ENCODE measurements around the gene EME1. TPM values are rescaled to one million over a fixed set of nuclear protein-coding genes. Genes with fewer than 3 reads are reported as not detected.

Gene EME1
- total RNA-seq, 2 donors from 2014 or later = 14.1 to 26.8 TPM

DNA sequence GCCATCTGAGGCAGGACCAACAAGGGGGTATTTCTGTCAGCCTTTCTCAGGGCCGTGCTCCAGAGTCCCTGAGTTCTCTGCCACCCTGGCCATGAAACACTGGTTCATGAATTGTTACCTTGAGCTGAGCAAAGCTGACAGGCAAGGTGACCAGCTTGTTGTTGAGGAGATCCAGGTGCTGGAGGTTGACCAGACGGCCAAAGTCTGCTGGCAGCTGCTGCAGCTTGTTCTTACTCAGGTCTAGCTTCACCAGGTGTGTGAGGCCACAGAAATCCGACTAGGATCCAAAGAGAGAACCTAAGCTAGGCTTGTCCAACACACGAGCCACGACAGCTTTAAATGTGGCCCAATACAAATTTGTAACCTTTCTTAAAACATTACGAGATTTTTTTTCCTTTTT lies 19.6 kb downstream of the EME1 start:
- H3K27ac ChIP-seq (ENCODE audit: low read depth, low read length) = no peak overlapping the region
- H3K36me3 Mint-ChIP-seq (ENCODE audit: low read depth) = peaks cover 68% of the 10 kb centered on the region
- no peaks in the 10 kb centered on the region for H3K27me3 ChIP-seq (ENCODE audit: control insufficient read depth, insufficient read depth, low read length, poor library complexity, severe bottlenecking)
- no peak for TF ChIP-seq CTCF (conservative IDR thresholded peaks at IDR 0.05)
- no peaks in the 10 kb centered on the region for H3K9me3 Mint-ChIP-seq
- no peak overlapping the region for H3K27ac Mint-ChIP-seq
- no peaks in the 10 kb centered on the region for H3K9me3 ChIP-seq (ENCODE audit: control insufficient read depth, low read length)
- peaks cover 78% of the 10 kb centered on the region for H3K36me3 ChIP-seq (ENCODE audit: control insufficient read depth, insufficient read depth, low read length)
- no peak overlapping the region for H3K4me3 ChIP-seq (ENCODE audit: low read length)
- H3K4me3 Mint-ChIP-seq = no peak overlapping the region
- H3K4me1 Mint-ChIP-seq = peaks cover 8% of the 10 kb centered on the region
- WGBS, 2 experiments (ENCODE audit: insufficient coverage in 1 of 2, insufficient read length in 1 of 2) = 94% methylated on average over 6 of the region's 6 CpGs
- H3K9ac ChIP-seq (ENCODE audit: extremely low read depth, low read length, poor library complexity, severe bottlenecking) = no peak overlapping the region
- H3K4me1 ChIP-seq (ENCODE audit: control insufficient read depth, insufficient read depth, low read length) = no peaks in the 10 kb centered on the region
- no peak for DNase-seq
- H3K27me3 Mint-ChIP-seq (ENCODE audit: insufficient read depth) = no peaks in the 10 kb centered on the region

- no peak for DNase-seq
- Histone ChIP-seq H3K27ac (ENCODE audit: low read depth, low read length) (no peak overlapping the region), H3K27me3 (ENCODE audit: control insufficient read depth, insufficient read depth, low read length, poor library complexity, severe bottlenecking) (no peaks in the 10 kb centered on the region), H3K9me3 (ENCODE audit: control insufficient read depth, low read length) (no peaks in the 10 kb centered on the region), H3K36me3 (ENCODE audit: control insufficient read depth, insufficient read depth, low read length) (peaks cover 67% of the 10 kb centered on the region), H3K9ac (ENCODE audit: extremely low read depth, low read length, poor library complexity, severe bottlenecking) (no peak overlapping the region), H3K4me1 (ENCODE audit: control insufficient read depth, insufficient read depth, low read length) (no peaks in the 10 kb centered on the region), H3K4me3 (ENCODE audit: low read length) (no peak overlapping the region)
- Mint-ChIP-seq H3K4me3 (no peak overlapping the region), H3K4me1 (peaks cover 11% of the 10 kb centered on the region), H3K27me3 (ENCODE audit: insufficient read depth) (no peaks in the 10 kb centered on the region), H3K9me3 (peaks cover 2% of the 10 kb centered on the region), H3K36me3 (ENCODE audit: low read depth) (peaks cover 57% of the 10 kb centered on the region), H3K27ac (no peak overlapping the region)
- 97% methylated on average over 4 to 5 of the region's 5 CpGs for WGBS, 2 experiments (ENCODE audit: insufficient coverage in 1 of 2, insufficient read length in 1 of 2)
- TF ChIP-seq CTCF (conservative IDR thresholded peaks at IDR 0.05) = no peak
These were observed 20.7 kb downstream of the EME1 start for GRCh38 chr17:50393700-50394099.

DNA sequence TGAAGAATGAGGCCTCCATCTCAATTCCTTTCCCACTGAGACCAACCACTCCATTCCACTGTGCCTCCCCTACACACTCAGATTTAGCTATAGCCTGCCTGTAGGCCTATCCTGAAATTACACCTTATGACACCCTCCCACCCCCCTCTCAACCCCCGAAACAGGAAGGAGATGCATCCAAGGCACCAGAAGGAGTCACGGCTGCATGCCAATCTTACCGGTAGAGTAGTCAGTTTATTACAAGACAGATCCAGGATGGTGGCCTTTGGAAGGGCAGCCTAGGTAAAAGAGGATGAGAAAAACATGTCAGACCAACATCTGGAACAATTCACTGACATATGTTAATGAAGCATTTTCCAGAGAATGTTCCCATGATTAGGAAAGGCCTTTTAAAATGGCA lies 21.7 kb downstream of the EME1 start:
- Histone ChIP-seq H3K4me3 (ENCODE audit: low read length) (peak overlapping the region; percentile 87), H3K36me3 (ENCODE audit: control insufficient read depth, insufficient read depth, low read length) (peaks cover 57% of the 10 kb centered on the region), H3K27ac (ENCODE audit: low read depth, low read length) (no peak overlapping the region), H3K4me1 (ENCODE audit: control insufficient read depth, insufficient read depth, low read length) (no peaks in the 10 kb centered on the region), H3K9me3 (ENCODE audit: control insufficient read depth, low read length) (no peaks in the 10 kb centered on the region), H3K27me3 (ENCODE audit: control insufficient read depth, insufficient read depth, low read length, poor library complexity, severe bottlenecking) (no peaks in the 10 kb centered on the region), H3K9ac (ENCODE audit: extremely low read depth, low read length, poor library complexity, severe bottlenecking) (no peak overlapping the region)
- H3K4me3 Mint-ChIP-seq = no peak overlapping the region
- no peak for TF ChIP-seq CTCF (conservative IDR thresholded peaks at IDR 0.05)
- no peaks in the 10 kb centered on the region for H3K27me3 Mint-ChIP-seq (ENCODE audit: insufficient read depth)
- DNase-seq = no peak
- peaks cover 11% of the 10 kb centered on the region for H3K9me3 Mint-ChIP-seq
- H3K27ac Mint-ChIP-seq = no peak overlapping the region
- H3K36me3 Mint-ChIP-seq (ENCODE audit: low read depth) = peaks cover 49% of the 10 kb centered on the region
- 70 to 83% methylated on average over 2 to 3 of the region's 3 CpGs for WGBS, 2 experiments (ENCODE audit: insufficient coverage in 1 of 2, insufficient read length in 1 of 2)
- H3K4me1 Mint-ChIP-seq = peaks cover 11% of the 10 kb centered on the region
